ENCODE results near the gene NGLY1.

Gene NGLY1, protein sequence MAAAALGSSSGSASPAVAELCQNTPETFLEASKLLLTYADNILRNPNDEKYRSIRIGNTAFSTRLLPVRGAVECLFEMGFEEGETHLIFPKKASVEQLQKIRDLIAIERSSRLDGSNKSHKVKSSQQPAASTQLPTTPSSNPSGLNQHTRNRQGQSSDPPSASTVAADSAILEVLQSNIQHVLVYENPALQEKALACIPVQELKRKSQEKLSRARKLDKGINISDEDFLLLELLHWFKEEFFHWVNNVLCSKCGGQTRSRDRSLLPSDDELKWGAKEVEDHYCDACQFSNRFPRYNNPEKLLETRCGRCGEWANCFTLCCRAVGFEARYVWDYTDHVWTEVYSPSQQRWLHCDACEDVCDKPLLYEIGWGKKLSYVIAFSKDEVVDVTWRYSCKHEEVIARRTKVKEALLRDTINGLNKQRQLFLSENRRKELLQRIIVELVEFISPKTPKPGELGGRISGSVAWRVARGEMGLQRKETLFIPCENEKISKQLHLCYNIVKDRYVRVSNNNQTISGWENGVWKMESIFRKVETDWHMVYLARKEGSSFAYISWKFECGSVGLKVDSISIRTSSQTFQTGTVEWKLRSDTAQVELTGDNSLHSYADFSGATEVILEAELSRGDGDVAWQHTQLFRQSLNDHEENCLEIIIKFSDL

DNA sequence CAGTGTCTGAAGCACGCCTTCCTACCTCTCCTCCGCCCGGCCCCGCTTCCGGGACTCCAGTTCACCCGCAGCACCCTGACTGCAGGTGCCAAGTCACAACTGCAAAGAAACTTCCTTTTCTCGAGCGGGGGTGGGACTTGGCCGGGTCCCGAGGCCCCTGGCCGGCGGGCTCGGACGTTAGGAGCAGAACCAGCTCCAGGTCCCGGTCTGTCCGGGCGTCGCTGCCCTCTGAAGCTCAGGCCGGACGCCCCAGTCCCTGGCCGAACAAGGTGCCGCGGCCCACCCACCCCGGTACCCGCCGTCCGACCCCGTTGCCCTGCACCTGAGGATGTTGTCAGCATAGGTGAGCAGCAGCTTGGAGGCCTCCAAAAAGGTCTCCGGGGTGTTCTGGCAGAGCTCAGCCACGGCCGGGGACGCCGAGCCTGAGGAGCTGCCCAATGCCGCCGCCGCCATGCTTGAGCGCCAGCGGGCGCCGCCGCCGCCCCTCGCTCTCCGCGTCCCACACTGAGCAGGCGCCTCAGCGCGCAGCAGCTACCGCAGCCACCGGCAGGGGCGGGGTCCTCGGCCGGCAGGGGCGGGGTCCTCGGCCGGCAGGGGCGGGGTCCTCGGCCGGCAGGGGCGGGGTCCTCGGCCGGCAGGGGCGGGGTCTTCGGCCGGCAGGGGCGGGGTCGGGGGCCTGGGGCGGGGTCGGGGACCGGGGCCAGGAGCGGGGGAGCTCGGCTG is at the start of gene NGLY1:
Gene NGLY1 (minus strand): TSS at position 506 of the 723 bp plus-strand sequence. CDS start 53 bp downstream, at position 453.
- peak in 1 of 2 experiments; percentile 23 for DNase-seq

DNA sequence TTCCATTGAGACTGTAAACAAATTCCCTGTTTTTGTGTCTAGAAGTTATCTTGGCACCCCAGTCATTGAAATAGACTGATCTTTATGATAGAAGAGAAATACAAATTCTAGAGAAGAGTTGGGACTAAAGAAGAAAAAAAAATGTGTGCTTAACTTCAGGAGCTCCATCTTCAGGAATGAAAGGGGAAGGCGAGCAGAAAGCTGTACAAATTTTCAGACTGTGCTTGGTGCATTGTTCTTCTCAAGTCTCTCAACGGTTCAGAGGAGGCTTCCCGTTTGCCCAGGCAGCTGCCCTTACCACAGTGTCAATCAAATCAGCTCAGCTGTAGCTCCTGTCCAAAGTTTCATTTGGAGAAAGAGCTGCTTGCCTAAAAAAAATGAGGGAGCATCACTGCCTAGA is 48.3 kb upstream of the NGLY1 start:
- DNase-seq, result no peak

DNA sequence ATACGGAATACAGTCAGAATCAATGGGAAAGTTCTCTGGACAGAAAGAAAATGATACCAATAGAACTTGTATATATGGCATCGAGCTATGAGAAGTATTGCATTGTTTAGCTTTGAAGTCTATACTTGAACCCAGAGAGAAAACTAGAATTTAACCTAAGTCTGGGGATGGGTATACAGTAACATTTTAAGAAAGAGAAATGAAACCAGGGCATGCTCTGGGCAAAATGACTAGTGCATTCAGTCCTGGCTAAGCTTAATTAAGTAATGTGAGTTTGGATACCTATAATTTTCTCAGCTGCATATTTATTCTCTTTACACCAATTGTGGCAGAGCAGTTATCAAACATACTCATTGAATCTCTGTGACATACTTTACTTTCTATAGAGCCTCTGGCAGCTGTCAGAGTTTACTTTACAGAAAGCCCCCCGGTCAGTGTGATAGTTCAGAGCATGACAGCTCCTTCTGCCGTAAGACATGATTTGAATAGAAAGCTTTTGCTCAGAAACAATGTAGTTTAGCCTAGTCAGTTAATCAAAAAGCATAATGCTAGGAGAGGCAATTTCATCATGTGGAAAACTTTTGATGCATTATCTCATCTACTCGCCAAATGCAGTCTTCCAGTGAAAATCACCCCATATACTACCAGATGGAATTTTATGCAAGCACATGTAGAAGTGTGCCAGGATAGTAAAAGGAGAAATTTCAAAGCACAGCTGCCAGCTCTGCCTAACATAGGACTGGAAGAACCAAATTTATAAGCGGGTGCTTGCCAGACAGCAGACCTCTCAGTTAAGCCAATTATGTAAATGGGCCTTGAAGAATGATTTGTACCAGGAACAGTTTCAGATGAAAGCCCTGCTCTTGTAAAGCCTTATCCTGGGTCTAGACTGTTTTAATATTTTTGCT is 47.4 kb upstream of the NGLY1 start:
- no peak for DNase-seq

DNA sequence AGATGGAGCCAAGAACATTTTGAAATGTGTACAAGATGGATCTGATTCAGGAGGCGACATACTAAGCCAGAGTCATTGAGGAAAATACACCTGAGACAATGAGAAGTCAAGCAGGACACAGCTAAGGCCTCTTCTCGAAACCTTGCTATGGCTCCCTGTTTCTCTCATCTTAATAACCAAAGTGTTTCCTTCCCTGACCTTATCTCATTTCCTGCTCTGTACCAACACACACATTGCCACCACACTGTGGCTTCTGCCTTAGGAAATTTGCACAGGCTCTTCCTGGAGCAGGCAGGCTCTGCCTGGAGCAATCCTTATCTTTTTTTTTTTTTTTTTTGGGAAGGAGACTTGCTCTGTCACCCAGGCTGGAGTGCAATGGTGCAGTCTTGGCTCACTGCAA is 43.3 kb upstream of the NGLY1 start:
- DNase-seq, result no peak

DNA sequence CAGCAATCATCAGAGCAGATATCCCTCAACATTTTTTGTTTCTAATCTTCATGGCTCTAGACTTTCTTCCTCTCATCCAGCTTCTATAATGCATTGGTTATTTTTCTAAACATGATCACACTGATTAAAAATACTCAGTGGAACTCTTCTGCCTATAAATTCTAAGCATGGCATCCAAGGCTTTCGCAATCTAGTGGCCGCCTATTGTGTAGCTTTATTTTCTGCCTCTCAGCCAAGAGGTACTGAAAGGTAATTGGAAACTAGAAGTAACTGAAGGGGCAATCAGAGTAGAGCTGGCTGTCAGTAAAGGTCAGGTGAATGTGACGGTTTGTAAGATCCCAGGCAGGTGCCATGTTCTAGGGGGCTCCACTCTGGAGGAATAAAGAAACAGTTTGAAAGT is 40.1 kb upstream of the NGLY1 start:
- no peak for DNase-seq

DNA sequence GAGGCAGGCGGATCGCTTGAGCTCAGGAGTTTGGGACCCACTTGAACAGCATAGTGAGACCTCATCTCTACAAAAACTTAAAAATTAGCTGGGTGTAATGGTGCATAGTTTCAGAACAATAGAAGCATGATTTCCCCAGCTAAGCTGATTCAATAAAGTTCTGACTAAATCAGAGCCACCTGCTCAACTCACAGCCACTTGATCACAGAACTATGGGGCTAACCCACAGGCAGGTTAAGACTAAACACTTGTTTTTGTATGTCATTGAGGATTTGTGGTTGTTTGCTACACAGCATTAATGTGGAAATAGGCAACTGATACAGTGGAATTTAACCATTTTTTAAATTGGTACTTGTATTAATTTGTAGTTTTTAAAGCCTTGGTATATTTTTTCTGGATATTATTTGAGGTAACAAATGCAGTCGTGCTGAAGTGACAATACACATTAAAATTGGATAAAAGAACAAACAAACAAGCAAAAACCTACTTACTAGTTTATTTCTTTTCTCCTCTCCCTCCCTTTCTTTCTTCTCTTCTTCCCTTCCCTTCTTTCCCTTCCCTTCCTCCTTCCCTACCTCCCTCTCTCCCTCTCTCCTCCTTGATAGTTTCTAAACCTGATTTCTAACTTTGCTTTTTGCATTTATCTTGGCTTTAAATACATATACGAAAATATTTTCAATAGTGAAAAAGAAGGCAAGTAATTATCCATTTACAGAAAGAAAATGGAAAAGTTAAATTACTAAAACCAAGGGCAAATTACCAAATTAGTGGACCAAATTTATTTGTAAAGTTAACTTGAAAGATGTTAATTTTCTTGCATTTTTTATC is 38.7 kb upstream of the NGLY1 start:
- DNase-seq, result no peak

DNA sequence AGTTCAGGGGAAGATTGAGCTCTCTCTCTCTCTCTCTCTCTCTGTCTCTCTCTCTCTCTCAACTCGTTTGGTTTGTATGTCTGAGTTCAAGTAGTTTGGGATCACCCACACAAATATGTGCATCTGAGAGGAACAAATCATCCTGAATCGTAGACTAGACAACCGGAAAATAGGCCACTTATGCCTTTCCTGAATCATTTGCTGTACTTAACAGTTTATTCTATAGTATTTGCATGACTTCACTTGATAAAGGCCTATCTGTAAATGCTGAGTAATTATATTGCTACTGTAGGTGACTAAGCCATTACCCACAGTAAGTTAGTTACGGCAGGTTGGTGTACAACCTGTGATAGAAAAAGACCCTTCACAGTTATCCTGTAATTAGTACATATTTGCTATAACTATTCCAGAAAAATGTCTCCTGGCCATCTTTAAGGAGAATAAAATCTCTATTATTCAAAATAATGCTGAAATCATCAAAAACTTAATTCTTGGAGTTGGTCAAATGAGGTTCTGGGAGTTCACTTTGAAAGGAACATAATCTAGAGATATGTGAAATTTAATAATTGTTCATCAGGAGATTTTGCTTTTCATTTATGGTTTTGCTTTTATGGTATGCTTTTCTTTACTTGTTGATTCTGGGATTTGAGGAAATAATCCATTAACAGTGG is 37.7 kb upstream of the NGLY1 start:
- DNase-seq, result no peak

DNA sequence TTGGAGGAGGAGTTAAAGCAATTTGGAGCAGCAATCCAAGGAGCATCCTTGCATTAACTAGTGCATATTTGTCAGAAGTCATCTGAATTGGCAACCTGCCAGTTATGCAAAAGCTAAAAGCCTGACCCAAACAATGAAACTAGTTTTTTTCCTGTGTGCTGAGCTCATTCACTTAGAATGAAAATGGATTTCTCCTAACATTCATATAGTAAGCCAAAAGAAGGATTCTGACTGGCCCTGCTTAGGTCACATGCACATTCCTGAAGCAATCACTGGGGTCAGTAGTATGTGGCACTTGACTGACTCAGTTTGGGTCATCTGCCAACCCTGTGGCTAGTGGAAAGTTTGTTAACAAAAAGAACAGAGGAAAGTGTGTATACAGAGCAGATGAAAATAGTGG is 37.1 kb upstream of the NGLY1 start:
- DNase-seq, result no peak

DNA sequence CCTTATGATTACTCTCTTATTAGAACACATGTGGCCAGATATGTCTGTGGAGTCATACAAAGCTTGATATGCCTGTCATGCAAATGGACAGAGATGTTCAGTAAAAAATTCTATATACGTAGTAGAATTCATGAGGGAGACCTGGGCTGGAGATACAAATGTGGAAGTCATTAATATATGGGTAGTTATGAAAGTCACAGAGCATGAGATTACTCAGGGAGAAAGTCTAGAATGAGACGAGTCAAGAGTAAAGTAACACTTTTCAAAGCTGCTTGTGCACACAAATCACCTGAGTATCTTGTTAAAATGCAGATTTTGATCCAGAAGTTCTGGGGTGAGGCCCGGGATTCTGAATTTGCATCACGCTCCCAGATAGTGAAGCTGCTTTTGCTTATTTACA is 35.1 kb upstream of the NGLY1 start:
- DNase-seq, result no peak

DNA sequence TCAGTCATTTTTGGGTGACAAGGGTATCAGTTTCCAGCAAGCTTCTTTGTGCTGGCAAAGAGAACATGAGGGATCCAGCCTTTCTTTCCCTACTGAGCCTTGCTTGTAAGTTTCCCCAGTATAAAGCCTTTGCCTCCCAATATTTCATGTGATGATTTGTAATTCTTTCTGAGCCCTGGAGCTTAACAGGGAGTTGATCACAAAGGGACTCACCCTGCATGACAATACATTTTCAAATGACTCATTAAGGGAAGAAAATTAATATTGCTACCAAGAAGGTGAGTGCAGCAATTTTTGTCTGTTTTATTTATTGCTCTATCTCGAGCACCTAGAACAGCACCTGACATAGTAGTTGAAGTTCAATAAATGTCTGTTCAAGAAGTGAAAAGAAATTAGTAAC is 34.4 kb upstream of the NGLY1 start:
- DNase-seq, result no peak

DNA sequence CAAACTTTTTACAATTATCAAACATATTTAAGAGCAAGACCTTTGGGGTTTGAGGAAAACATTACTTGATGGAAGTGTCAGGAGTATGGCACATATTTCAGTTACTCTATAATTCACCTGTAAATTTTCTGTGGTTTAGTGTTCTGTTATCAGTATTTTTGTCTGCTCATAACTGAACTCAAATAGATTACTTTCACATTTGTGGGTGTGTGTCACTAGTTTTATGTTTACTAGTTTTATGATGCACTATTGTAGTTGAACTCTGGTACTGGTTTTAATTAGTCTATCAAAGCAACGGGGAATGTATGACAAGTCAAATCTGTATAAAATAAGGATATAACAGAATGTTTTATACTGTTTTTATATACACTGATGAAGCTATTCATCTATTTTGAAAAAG is 33.9 kb upstream of the NGLY1 start:
- DNase-seq, result no peak

DNA sequence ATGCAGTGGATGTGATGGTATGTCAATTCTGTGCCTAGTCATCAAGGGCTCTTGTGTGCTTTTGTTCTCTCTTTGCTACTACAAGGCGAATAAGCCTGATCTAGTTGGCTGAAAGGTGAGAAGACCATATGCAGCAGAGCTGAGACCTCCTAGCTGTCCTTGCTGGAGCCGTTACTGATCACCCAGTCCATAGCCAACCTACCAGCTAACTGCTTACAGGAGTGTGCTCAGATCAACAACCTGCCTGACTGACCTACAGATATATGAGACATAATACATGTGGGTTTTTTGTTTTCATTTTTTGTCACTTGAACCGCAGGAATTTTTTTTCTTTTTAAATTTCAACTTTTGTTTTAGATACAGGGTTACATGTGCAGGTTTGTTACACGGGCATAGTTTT is 29.4 kb upstream of the NGLY1 start:
- DNase-seq, result no peak

DNA sequence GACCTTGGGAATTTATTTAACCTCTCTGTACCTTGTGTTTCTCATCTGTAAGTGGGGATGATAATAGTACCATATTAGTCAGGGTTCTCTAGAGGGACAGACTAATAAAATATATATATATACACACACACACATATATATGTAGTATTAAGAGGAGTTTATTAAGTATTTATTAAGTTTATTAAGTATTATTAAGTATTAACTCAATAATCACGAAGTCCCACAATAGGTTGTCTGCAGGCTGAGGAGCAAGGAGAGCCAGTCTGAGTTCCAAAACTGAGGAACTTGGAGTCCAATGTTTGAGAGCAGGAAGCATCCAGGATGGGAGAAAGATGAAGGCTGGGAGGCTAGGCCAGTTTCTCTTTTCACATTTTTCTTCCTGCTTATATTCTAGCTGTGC is 21.4 kb upstream of the NGLY1 start:
- DNase-seq, result no peak

DNA sequence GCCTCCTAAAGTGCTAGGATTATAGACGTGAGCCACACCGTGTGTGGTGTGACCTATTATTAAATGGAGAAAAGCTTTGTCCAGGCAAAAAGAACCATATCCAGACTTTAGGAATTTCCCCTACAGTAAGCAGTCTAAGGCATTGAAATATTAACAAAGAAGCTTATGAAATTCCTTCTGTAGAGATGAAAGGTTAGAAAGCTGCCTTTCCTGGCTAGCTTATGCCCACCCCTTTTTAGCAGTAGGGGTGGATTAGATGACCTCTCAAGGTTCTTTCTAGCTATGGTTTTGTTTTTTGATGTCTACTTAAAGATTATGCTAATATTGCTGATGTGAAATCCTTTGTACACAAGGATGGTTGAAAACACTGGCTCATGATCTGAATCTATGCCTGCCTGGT is 20.6 kb upstream of the NGLY1 start:
- no peak for DNase-seq

DNA sequence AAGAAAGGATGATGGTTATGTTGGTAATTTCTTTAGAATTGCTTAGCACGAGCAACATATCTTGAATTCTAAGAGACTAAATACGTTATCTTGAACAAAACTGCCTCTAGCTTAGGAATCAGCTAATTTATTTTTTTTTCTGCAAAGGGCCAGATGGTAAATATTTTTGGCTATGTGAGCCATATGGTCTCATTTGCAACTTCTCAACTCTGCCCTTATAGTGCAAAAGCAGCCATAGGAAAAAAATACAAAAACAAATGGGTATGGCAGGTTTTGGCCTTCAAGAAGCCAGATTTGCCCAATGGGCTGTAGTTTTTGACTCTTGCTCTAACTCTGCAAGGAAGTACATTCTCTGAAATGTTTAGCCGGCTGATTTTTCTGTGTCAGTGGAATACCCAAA is 18.5 kb upstream of the NGLY1 start:
- DNase-seq, result no peak

DNA sequence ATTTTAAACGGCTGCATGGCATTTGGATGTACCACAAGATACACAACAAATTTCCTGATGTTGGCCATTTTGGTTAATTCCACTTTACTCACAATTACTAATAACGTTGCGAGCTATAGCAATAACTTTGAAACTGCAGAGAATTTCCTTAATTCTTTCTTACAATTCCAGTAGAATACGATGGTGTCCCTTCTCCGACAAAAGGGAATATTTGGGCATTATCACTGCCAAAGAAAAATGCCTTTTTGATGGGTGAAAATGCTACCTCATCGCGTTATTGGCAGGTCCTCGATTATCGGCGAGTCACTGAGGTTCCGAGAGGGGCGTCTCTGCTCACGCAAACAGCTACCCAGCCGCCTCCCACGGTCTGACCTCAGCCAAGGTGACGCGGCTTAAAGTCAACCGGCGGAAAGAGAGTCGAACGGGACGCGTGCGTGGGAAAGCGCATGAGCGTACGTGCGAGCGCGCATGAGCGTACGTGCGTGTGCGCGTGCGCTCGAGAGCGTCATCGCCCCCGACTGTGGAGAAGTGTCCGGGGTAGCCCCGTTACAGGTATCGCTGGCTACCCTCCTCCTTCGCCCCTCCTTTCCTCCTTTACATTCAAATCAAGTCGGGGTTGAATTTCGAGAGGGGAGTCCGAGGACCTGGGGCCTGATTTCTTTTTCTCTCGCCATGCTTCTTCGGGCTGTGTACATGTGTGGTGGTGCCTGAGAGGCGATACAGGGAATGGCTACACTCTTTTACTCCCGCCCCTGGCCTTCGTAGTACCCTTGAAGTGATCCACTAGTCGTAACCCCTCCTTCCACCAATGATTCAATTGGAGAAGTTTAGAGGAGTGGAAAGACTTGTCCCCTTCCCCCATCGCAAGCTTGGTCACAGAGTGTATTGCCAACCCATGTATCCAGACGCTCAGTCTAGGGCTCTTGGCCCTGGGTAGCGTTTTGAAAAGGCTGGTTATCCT is 6.6 kb upstream of the NGLY1 start, which contains the start of gene OXSM:
Gene OXSM (plus strand): TSS at position 495 of the 961 bp plus-strand sequence. CDS start 931 bp downstream, outside the sequence.
- DNase-seq, result peak; percentile 60 to 68

DNA sequence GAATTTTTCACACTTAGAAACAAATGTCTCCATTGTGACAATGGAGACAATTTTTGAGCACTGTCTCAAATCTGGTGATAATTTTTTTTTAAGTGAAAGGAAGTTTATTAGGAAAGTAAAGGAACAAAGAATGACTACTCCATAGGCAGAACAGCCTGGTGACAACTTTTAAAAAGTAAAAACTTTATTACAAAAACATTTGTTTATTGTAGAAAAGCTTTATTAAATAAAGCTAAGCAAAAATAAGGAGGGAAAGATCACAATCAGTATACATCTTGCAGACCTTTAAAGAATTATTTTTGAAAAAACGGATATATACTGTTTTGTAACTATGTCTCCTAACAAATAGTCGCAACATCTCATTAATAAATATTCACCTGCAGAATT is 6.0 kb upstream of the NGLY1 start:
- no peak for DNase-seq

DNA sequence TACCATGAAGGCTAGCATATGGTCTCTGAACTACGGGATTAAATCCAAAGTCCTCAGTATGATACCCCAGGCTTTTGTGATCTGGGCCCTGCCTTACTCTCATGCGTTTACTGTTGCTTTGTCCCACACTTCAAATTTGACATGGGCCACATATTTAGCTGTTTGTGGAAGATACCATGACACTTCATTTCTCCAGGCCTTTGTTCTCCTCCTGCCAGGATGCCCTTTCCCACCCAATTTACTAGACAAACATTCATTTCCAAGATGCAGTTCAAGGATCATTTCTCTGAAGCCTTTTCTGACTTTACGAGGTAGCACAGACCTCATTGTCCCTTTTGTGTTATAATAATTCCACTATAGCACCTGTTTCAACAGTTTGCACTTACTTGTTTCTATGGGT is 4.4 kb upstream of the NGLY1 start:
- DNase-seq, result no peak

DNA sequence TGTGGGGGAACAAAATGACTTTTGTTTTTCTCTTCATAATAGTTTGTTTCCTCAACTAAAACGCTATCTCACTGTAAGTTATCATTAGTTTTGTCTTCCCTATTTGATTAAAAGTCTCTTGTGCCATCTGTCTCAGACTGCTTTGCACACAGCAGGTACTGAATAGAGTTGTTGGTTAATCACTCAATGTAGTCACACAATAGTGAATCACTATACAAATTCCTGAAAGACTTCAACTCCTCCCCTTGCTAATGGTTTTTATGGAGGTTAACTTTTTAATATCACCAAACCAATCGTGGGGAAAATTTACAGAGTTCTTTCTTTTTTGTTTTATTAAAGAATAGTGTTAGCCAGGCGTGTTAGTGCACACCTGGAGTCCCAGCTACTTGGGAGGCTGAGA is 2.6 kb upstream of the NGLY1 start:
- DNase-seq, result no peak

DNA sequence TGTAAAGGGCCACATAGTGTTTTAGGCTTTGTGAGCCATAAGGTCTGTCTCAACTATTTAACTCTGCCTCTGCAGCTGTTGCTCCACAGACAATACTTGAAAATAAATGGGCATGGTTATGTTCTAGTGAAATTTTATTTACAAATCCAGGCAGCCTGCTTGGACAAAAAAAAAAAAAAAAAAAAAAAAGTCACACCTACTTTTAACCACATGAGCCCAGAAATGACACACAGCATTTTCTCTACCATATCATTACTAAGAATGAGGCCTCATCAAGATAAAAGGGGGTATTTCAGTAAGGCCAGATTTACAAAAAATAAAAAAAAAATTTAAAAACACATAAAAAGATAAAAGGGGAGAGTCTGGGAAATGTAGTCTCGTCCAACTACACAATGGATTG is 1.7 kb upstream of the NGLY1 start:
- DNase-seq, result no peak

Data from NCI-H187 (cell line).